ENCODE data around the gene REG4. TPM values are rescaled to one million over a fixed set of nuclear protein-coding genes. Genes with fewer than 3 reads are reported as not detected.
"Not testable (repeated sequence)": the region's sequence is repeated elsewhere in the genome, so short reads cannot be mapped to it uniquely, and the experiment has no call there.

REG4 gene
- total RNA-seq, 1 donor from 2014 or later, result 0.26 TPM

DNA sequence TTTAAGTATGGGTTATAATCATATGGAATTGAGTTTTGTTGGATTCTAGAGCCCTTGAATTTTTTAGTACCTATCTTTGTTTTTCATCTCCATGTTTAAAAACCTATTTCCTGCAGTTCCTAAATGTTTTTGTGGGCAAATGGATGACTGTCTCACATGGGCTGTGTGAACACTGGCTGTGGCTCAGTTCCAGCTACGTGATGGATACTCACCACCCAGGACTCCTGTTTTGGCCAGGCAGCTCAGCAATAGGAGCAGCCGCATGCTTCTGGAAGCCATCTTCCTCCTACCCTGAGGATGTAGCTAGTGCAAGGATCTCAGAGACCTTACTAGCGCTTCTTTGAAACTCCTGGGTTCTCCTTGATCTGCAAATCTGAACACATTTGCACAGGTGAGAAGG, 2.8 kb downstream of the REG4 start:
- DNase-seq (ENCODE audit: low spot score), result no peak

DNA sequence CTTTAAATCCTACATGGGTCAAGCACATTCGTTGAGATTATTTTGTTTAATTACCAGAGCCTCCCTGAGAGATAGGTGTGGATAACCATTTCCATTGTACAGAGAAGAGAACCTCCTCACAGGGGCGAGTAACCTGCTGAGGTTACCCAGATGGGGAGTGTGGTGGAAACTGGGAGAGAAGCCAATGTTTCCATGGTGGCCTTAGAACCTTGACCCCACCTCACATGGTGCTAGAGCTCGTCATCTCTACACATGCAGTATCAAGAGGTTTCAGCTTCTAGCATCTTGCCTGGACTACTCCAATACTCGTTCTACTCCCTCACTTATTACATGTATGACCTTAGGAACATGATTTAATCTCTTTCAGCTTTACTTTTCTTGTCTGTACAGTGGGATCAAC, 4.8 kb downstream of the REG4 start:
- no peak for DNase-seq (ENCODE audit: low spot score)

DNA sequence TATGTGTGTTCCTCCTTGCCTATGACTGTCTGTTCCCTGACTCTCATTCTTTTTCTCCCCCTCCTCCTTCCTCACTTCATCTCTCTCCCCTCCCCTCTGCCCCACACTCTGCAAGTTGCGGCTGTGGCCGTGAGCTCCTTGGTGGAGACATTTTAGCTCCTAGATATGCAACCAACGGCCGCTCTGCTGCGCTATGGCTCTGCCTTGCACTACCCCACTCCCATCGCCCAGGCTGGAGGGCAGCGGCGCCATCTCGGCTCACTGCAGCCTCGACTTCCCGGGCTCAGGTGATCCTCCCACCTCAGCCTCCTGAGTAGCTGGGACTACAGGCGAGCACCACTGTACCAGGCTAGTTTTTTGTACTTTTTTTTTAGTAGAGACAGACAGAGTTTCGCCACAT, 5.5 kb downstream of the REG4 start:
- DNase-seq (ENCODE audit: low spot score), result no peak

DNA sequence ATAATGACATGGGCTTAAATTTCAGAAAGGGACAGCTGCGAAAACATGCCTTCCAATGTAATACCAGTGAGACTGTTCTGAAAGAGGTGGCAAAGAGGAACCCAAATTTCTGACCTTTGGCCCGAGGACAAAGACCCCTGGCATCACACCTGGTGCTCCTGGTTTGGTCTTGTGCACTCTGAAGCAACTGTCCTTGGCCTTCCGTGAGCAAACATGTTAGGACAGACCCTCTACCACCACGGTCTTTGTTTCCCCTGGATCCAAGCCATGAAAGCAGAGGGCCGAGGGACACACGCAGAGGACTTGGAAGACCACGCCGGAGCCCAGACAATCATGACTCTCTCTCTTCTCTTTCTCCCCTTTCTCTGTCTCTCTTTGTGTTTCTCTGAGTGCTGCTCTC, 6.0 kb downstream of the REG4 start:
- no peak for DNase-seq (ENCODE audit: low spot score)

DNA sequence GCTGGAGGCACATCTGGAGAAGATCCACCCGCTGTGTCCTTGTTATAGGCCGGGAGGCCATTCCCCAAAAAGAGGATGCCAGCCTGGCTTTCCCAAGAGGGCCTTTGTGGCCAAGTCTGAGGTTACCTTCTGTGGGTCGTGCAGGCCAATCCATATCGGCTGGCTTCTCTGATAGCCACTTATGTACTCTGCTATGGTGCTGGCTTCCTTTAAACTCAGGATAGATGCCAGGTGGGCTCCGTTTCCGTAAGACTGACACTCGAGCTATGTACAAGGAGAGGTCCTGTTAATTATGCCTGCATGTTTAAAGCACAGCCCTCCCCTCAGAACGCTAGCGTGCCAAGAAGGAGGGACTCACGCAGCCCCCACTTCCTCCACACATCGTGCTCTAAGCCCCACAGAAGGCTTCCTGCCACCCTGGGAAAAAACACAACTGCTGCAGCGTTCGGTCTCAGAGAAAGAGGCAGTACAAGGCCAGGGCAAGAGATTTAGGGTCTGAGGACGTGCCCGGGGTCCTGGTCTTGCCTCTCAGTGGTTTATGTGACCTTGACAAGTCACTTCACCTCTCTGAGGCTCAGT, 11.6 kb downstream of the REG4 start:
- DNase-seq (ENCODE audit: low spot score), result no peak

DNA sequence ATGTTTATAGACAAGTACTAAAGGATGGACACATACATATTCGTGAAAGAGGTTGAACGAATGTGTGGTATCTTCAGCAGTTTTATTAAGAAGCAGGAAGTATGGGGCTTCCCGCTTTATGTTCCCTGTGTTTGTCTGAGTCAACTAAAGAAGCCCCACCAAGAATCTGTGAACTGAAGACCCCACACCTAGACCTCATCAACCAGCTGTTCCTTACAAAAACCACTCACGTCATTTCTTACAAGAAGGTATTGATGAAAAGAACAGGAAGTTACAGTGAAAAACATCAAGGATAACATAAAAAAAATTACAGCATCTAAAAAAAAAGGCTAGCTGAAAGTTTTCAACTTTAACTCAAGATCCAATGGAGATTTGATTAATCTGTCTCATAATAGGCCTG, 12.3 kb downstream of the REG4 start:
- DNase-seq (ENCODE audit: low spot score), result no peak

DNA sequence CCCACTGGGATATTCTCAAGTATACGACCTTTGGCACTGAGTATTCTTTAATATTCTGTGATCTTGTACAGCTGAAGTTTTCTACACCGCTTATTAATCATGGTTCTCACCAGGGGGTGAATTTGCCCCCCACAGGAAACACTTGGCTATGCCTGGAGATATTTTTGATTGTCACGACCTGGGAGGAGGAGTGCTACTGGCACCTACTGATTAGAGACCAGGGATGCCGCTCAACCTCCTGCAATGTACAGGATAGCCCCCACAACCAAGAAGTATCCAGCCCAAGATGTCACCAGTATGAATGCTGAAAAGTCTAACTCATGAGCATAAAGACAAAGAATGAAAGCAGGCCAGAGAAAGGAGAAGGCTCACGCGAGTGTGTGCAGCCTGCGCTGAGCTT, 13.7 kb downstream of the REG4 start:
- no peak for DNase-seq (ENCODE audit: low spot score)

DNA sequence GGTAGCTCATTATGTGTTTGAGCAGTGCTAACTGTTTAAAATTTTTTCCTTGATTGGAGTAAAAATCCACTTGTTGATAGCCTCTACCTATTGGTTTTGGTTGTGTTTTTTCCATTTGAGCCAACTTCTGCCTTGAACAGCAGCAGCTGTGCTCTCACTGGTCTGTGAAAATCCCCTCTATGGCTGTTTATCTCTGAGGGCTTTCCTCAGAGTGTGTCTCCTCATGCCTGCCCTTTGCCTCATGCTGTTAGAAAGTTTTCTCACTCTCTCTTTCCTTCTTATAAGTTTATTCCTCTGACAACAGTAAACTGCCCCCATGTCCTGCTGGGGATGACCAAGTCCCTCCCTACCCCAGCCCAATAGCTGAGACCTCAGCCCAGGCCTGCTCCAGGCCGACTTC, 14.1 kb downstream of the REG4 start:
- no peak for DNase-seq (ENCODE audit: low spot score)

DNA sequence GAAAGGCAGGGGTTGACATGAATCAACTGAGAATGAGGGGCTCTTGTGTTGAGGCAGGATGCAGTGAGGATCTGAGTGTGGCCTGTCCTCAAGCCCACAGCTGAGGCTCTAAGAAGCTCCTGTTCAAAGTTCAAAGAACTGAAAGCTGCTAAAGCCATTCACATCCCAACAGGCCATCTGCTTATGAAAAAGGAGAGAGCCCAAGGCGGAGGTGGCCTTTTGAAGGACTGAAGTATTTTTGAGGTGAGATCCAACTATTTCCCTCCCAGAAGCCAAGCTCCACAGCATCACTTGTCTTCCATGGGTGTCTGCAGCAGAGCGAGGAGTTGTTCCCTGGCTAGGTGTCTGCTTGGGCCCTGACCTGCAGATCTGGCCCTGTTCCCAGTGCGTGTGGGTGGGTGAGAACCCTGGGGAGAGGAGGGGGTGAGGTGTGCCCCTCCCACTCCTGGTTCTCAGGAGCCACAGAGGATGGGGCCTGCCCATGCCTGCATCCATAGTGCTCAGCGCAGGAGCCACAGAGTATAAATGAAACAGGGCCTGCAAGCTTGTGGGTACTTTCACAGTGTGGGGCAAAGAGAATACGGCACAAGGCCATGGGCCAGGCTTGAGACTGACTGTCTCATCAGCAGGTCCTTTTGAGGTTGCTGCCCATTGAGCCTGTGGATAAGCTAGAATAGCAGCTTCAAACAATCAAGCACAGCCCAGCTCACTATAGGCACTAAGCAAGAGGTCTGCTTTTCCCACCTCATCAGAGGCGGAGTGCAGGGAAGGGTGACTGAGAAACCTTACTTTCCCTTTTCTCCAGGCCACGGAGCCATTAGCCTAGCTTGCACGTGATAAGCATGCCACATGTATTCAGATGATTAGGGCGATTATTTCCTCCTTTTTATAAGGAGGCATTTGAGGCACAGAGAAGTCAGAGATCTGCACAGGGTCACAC, 15.7 kb downstream of the REG4 start:
- no peak for DNase-seq (ENCODE audit: low spot score)

DNA sequence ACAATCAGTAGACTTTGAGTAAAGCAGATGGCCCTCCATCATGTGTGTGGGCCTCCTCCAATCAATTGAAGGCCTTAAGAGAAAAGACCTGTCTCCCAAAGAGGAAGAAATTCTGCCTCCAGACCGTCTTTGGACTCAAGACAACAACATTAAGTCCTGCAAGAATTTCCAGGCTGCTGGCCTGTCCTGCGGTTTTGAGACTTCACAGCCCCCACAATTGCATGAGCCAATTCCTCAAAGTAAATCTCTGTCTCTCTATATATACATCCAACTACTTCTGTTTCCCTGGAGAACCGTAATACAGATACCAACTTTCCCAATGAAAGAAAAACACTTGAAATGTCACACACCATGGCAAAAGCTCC, 16.4 kb downstream of the REG4 start:
- no peak for DNase-seq (ENCODE audit: low spot score)

DNA sequence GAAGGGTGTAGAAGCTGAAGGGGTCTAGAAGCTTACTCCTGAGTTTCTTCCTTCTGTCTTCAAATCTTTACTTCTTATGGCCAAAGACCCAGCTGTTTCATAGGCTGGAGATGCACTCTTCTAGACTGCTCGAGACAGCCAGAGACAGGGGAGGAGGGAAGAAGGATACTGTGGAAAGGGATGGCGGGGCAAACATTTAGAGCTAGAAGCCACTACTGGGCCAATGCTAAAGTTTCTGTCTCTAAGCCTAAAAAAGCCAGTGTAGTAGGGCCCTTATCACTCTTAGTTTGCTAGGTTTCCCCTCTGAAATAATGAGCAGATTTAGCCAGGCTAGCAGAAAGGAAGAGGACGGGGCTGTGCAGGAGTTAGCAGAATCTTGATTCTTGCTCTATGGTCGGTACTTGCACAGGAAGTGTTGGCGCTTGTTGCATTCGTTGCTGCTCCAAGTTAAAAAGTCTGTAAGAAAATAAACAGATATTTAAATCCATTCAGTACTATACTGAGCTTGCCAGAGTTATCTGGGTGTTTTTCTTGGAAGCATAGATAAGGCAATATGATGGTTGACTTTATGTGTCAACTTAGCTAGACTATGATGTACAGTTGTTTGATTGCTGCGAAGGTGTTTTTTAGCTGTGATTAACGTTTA, 16.9 kb downstream of the REG4 start:
- DNase-seq (ENCODE audit: low spot score), result no peak

DNA sequence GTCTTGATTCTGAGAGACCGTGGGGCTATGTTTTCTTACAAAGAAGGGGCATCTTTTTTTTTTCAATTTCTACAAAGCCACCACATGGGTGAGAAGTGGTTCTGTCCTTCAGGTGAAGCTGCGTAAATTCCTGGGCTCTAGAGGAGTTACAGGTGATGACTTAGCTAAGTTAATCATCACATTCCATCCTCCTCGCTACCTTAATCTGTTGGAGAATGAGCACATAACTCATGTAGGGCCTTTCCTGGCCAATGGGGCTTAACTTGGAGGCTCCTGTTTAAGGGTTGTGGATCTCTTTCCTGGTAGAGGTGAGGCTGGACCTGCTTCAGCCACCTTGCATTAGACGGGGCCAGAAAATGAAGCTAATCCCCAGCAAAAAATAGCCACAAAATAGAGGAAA, 19.9 kb downstream of the REG4 start:
- no peak for DNase-seq (ENCODE audit: low spot score)

DNA sequence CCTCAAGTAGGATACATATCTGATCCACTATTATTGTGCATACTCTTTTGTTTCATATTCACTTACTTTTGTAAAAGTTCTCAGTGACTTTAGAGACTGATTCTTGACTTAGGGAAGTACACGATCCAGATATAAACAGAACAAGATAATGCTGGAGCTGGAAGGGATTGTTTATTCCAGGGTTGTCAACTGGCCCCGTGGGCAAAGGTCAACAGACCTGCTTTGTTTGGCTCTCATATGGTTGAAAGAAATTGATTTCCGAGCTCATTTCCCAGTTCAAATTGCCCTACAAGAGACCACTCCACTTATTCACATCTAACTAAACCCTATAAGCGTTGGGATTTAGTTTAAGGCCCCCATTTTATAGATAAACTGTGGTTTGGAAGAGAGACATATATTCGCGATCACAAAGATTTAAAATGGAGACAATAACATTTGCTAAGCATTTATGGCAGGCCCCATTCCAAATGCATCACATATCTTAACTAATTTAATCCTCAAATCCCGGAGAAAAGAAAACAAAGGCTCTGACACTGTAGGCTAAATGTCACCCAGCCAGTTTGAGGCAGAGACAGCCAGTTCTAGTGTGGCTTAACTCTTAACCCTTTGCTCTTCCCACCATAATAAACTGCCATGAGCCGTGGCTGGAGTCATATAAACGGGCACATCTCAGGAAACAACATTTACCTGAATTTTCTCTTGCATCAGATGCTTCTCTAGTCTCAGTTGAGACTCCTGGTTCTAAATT, 20.6 kb downstream of the REG4 start:
- DNase-seq (ENCODE audit: low spot score), result no peak

DNA sequence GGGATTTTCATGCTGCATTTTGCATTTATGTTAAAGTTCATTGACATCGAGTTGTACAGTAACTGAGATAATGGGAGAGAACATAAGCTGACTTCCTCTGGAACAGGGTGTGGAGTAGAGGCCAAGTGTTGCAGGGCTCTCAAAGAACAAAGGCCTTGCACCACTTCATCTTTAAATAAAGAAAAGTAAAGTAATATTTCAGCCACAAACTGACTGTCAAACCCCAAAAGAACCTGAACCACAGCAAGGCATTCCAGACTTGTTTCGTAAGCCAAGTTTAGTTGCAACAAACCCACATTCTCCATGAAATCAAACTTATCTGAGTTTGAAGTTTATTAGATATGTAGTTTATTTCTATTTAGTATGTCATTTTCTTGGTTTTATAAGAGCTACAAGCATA, 23.5 kb downstream of the REG4 start:
- DNase-seq (ENCODE audit: low spot score), result no peak

DNA sequence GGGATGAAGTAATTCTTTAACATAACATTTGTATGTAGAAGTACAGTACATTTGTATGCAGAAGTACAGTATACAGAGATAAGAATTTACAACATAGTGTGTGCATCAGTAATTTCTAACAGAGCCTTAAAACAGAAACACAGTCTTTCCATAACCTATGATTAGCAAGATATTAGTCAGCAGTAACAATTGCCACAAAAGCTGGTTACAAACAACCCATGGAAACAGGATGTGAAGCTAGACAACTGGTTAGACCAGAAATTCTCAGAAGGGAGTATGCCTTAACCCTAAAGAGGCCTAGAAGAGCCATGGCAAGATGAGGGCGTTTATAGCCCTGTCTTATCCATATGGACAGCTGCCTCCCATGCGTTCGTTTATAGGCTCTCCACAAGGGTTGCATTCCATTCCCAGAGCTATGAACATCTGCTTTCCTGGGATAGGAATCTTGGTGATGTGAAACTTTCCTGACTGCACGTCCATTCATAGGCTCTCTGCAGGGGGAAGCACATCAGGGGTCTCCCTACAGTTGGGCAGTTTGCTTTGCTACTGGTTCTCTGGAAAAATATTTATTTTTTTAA, 24.7 kb downstream of the REG4 start:
- DNase-seq (ENCODE audit: low spot score), result not testable (repeated sequence)

DNA sequence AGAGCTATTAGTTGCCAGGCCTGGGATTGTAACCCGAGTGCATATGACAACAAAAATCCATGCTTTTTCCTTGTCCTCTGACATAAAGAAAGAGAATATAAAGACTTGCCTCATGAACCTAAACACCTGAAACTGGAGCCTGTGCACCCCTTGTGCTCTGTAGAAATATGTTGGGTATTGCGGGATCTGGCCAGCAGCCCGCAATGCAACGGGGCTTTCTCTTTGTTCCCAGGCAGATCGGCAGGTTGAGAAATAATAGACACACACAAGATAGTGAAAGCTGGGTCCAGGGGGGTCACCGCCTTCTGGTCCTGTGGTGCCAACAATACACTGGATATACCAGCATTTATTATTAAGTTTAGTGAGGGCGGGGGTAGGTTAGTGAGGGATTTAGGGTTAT, 25.2 kb downstream of the REG4 start:
- not testable (repeated sequence) for DNase-seq (ENCODE audit: low spot score)

DNA sequence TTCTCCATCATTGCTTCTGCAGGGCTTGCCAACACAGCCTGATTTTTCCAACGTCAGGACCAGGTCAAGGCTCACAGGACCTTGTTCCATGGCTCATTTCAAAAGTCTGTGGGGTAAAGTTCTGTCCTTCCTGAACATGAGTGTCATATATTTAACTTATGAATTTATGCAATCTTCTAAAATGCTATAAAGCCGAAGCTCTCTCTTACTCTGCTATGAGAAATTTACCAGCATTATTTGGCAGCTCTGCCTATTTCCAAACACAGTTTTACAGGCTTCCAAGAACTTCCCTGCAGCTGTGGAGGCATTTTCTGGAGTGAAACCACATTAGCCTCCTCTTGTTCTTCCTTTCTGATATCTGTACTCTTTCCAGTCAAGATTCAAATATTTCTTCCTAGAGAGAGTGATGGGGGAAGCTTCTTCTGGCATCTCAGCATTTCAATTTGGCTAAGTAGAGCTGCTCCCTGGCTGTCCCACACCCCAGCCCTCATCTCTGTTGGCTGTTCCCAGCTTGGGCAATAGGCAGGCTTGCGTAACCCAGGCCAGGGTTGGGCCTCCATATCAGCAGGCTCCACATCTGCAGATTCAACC, 27.0 kb downstream of the REG4 start:
- DNase-seq (ENCODE audit: low spot score), result no peak

DNA sequence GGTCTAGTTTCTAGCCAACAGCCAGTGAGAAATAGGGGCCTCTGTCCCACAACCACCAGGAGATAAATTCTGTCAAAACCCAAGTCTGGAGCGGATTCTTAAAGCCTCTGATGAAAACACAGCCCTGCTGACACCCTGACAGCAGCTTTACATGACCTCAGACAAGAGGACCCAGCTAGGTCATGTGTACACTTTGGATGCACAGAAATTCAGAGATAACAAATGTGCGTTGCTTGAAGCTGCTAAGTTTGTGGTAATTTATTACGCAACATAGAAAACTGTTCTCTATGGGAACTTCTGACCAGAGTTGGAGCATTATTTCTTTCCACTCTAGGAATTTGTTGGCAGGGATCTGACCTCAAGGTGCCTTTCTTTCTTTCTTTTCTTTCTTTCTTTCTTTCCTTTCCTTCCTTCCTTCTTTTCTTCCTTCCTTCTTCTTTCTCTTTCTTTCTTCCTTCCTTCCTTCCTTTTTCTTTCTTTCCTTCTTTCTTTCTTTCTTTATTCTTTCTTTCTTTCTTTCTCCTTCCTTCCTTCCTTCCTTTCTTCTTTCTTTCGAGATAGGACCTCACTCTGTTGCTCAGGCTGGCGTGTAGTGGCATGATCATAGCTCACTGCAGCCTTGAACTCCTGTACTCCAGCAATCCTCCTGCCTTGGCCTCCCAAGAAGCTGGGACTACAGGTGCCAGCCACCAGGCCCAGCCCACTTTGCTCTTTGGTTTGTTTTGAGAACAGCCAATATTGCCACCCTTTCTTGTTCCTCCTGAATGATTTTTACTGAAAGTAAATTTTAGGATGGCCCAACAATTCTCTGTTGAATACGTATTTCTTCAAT, 27.7 kb downstream of the REG4 start:
- DNase-seq (ENCODE audit: low spot score), result no peak

DNA sequence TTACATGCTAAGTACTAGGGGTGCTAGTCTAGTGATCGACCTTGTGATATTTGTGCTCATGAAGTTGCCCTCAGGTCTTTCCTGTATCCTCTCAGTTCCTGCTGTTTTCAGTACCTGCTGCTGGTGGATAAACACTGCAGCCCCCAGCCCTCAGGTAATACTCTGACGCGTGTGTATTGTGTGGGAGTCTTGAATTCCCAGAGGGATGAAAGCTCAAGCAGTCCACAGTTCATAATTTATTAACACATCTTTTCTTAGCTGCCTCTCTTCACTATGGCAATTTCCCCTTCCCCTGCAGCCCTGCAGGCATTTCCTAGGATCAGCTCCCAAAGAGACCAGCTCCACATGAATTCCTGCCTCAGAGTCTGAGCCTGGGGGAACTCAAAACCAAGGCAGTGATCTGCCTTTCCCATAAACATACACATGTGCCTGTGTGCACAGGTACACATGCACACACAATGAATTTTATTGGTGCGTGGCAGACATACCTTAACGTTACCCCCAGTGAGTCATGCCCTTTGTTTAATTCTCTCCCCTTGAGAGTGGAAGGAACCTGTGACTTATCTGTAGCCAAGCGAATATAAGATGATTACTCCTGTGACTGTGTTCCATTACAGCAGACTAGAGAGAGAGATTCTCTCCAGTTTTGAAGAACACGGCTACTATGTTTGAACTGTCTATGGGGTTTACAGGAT, 28.5 kb downstream of the REG4 start:
- DNase-seq (ENCODE audit: low spot score), result no peak

All from mesenteric fat pad (tissue), 1 donor.